ENCODE data around the gene TICRR.

The TICRR gene

DNA sequence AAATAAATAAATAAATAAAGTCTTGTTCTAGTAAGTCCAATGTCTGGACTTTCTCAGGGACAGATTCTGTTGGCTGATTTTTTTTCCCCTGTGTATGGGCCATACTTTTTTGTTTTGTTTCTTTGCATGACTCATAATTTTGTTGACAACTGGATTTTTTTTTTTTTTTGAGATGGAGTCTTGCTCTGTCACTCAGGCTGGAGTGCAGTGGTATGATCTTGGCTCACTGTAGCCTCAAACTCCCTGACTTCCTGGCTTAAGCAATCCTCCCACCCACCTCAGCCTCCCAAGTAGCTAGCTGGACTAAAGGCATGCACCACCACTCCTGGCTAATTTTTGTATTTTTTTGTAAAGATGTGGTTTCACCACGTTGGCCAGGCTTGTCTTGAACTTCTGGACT lies 38.9 kb downstream of the TICRR start:
- Histone ChIP-seq H3K27ac (peak overlapping the region in 1 of 11 experiments; percentile 11; a peak in 4 of 22 replicates), H3K4me1 (peaks cover 0 to 5% (median 0%) of the 10 kb centered on the region in 10 experiments; a peak in 3 of 20 replicates), H3K9ac (no peak overlapping the region), H3K36me3 (peaks cover 24 to 100% (median 99%) of the 10 kb centered on the region in 11 experiments; a peak in 21 of 22 replicates), H4K20me1 (peaks cover 0 to 9% (median 0%) of the 10 kb centered on the region in 11 experiments; a peak in 2 of 22 replicates), H3K9me3 (replicated peaks in 1 of 11) (peaks cover 17 to 31% (median 27%) of the 10 kb centered on the region in 11 experiments), H3K4me3 (no peak overlapping the region), H3K4me2 (0 out of 22 replicates have a peak overlapping the region, but pooled peaks of 1 of the 11 experiments have one; percentile 3), H3K27me3 (no peaks in the 10 kb centered on the region)
- TF ChIP-seq Cebpa-rat (IDR thresholded peaks at IDR 0.05): no peak

DNA sequence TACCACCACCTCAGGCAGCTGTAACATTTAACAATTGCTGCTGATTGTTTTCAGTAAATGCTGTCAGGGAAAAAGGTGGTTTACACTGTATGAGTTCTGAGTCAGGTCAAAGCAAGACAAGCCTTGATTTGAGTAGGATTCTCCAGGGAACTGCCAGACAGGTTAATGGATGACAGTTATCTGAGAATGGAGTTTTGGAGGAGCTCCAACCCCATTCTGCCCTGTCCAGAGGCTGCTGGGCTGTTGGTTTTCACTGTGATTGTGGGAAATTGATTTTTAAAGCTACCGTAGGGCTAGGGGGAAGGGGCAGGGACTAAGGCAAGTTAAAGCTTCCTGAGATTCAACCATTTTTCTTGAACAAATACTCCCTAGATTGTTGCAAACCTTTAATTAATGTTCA lies 39.9 kb downstream of the TICRR start:
- Histone ChIP-seq H3K4me2 (no peak overlapping the region), H3K36me3 (peaks cover 28 to 100% (median 99%) of the 10 kb centered on the region in 11 experiments; a peak in 21 of 22 replicates), H3K4me1 (peaks cover 0 to 5% (median 0%) of the 10 kb centered on the region in 10 experiments; a peak in 3 of 20 replicates), H3K27me3 (no peaks in the 10 kb centered on the region), H3K4me3 (no peak overlapping the region), H4K20me1 (peaks cover 0 to 9% (median 0%) of the 10 kb centered on the region in 11 experiments; a peak in 3 of 22 replicates), H3K9ac (no peak overlapping the region), H3K27ac (no peak overlapping the region; a peak in 1 of 22 replicates), H3K9me3 (replicated peaks in 1 of 11) (peaks cover 17 to 31% (median 27%) of the 10 kb centered on the region in 11 experiments)
- no peak for TF ChIP-seq Cebpa-rat (IDR thresholded peaks at IDR 0.05)

DNA sequence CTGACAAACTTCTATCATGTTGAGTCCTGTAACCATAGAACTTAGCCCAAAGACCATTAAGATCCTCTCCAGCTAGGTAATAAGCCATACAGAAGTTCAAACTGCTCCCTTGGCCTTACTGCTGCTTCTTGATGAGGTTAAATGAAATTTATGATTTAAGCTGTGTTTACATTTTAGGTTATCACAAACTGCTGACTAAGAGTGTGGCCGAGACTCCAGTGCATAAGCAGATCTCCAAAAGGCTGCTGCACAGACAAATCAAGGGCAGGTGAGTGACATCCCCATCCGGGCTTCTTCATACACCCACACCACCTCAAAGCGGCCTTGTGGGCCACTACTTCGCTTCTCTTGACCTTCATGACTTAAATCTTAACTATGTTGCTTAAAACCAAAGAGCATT lies 41.0 kb downstream of the TICRR start:
- Histone ChIP-seq H3K9me3 (replicated peaks in 1 of 11) (peaks cover 17 to 24% (median 22%) of the 10 kb centered on the region in 11 experiments), H3K4me3 (no peak overlapping the region), H3K27me3 (no peaks in the 10 kb centered on the region), H3K9ac (no peak overlapping the region), H3K27ac (no peak overlapping the region), H4K20me1 (peaks cover 0 to 9% (median 0%) of the 10 kb centered on the region in 11 experiments; a peak in 3 of 22 replicates), H3K36me3 (peaks cover 26 to 100% (median 99%) of the 10 kb centered on the region in 11 experiments; a peak in 21 of 22 replicates), H3K4me1 (peaks cover 0 to 5% (median 0%) of the 10 kb centered on the region in 10 experiments; a peak in 3 of 20 replicates), H3K4me2 (no peak overlapping the region)
- no peak for TF ChIP-seq Cebpa-rat (IDR thresholded peaks at IDR 0.05)

DNA sequence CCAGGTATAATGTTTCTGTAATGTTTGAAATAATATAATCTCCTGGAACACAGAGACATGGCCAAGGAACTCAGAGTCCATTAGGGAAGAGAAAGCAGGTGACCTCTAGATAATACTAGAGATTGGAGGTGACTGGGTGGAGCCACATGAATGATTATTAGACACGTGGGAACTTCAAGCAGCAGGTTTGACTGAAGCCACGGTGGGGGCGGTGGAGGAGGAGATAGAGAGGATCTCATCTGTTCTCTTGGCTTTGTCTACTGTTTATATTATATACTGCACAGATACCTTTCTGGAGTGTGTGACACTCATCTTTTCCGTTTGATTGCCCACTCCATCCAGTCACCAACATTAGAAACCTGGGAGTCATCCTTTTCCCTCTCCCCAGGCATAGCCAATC lies 46.3 kb downstream of the TICRR start:
- no peak overlapping the region for H3K9ac ChIP-seq
- H3K4me2 ChIP-seq: no peak overlapping the region
- peaks cover 0 to under 1% (median 0%) of the 10 kb centered on the region in 10 experiments; a peak in 1 of 20 replicates for H3K4me1 ChIP-seq

DNA sequence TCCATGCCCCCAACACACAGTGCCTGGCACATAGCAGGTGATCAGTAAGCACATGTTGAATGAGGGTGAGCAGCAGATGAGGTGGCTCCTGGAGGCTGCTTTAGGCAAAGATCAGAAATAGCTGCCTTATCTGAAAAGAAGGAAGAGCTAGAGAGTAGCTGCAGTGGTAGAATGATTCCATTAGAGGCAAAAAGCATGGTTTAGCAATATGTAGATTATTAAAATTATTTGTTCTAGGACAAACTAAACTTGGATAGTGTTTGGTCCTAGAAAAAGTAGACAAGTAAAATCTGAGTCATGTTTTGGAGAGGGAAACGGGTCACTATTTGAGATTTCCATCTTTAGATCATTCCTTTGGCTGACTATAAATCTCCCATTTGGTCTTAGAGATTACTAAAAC lies 47.9 kb downstream of the TICRR start:
- 0 out of 22 replicates have a peak, but pooled peaks cover 0 to under 1% (median 0%) of the 10 kb centered on the region in 11 experiments for H3K9me3 ChIP-seq (replicated peaks in 1 of 11)
- H3K4me3 ChIP-seq: no peak overlapping the region
- no peak for TF ChIP-seq Cebpa-rat (IDR thresholded peaks at IDR 0.05)
- peaks cover 44 to 100% (median 100%) of the 10 kb centered on the region in 11 experiments for H3K36me3 ChIP-seq
- no peak overlapping the region for H3K4me2 ChIP-seq
- peaks cover 0 to 43% (median 17%) of the 10 kb centered on the region in 11 experiments; a peak in 9 of 22 replicates for H4K20me1 ChIP-seq
- peaks cover 0 to 17% (median 5%) of the 10 kb centered on the region in 10 experiments; a peak in 12 of 20 replicates for H3K4me1 ChIP-seq
- H3K27me3 ChIP-seq: no peaks in the 10 kb centered on the region
- H3K27ac ChIP-seq: no peak overlapping the region
- H3K9ac ChIP-seq: no peak overlapping the region

More for the DNA sequence above, 46.3 kb downstream of the TICRR start:
- peaks cover 37 to 100% (median 100%) of the 10 kb centered on the region in 11 experiments for H3K36me3 ChIP-seq
- no peaks in the 10 kb centered on the region for H3K27me3 ChIP-seq
- H3K27ac ChIP-seq: no peak overlapping the region
- peaks cover 0 to 35% (median 11%) of the 10 kb centered on the region in 11 experiments; a peak in 8 of 22 replicates for H4K20me1 ChIP-seq
- no peak for TF ChIP-seq Cebpa-rat (IDR thresholded peaks at IDR 0.05)
- H3K4me3 ChIP-seq: no peak overlapping the region
- no peaks in the 10 kb centered on the region for H3K9me3 ChIP-seq (replicated peaks in 1 of 11)

DNA sequence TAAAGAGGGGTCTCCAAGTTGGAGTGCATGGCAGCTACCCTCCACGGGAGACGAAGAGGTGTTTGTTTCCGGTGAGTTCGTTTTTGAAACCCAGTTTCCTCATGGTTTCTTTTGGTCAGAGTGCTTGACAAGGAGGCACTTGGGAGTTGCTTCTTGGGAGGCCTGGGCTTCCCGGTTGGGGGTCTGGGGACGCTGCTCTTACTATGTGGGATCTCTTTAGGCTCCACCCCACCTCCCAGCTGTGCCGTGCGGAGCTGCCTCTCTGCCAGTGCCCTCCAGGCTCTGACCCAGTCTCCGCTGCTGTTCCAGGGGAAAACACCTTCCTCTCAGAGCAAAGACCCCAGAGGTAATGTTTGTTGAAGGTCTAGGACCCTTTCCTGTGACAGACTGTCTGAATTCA lies 50.4 kb downstream of the TICRR start:
- H3K36me3 ChIP-seq: peaks cover 59 to 98% (median 97%) of the 10 kb centered on the region in 11 experiments
- H3K27ac ChIP-seq: no peak overlapping the region
- H3K4me1 ChIP-seq: peaks cover 0 to 24% (median 11%) of the 10 kb centered on the region in 10 experiments; a peak in 13 of 20 replicates
- H3K4me2 ChIP-seq: no peak overlapping the region
- no peaks in the 10 kb centered on the region for H3K27me3 ChIP-seq
- H3K4me3 ChIP-seq: no peak overlapping the region
- no peak overlapping the region for H3K9ac ChIP-seq
- TF ChIP-seq Cebpa-rat (IDR thresholded peaks at IDR 0.05): no peak
- H3K9me3 ChIP-seq (replicated peaks in 1 of 11): peaks cover 0 to 15% (median 0%) of the 10 kb centered on the region in 11 experiments; a peak in 4 of 22 replicates
- H4K20me1 ChIP-seq: peaks cover 0 to 43% (median 17%) of the 10 kb centered on the region in 11 experiments; a peak in 9 of 22 replicates

DNA sequence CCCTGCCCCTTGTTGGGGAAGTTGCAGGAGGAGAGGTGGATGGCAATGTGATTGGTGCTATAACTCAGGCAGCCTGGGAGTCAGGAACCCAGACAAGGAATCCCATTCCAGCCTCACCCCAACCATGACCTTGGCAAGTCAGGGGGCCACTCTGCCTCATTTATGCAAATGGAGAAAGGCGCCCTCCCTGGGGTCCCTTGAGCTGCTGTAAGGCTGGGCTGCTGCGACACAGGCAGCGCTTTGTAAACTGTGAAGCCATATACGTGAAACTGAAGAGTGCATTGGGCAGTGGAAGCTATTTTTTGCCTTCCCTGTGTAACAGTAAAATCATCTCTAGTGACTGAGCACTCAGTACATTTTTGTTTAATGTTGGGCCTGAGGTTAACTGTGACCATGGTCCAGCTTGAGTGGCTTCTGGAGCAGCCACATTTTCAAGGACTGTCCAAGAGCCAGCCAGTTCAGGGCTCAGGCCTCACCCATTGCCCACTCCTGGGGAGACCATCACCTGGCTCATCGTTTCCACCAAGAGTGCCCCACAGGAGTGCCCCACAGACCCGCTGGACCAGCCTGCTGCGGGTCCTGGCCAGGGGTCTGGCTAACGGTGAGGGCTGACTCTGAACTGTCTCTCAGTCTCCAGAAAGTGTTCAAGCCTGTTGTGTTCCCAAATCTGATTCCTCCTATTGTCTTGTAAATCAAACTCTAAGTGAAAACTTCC lies 52.1 kb downstream of the TICRR start:
- H3K36me3 ChIP-seq: peaks cover 76 to 98% (median 97%) of the 10 kb centered on the region in 11 experiments
- H3K27me3 ChIP-seq: no peaks in the 10 kb centered on the region
- no peak overlapping the region for H3K9ac ChIP-seq
- peaks cover 0 to 32% (median 12%) of the 10 kb centered on the region in 11 experiments; a peak in 18 of 22 replicates for H3K9me3 ChIP-seq (replicated peaks in 1 of 11)
- peak overlapping the region in 2 of 11 experiments; percentile 22 to 42; a peak in 1 of 22 replicates for H3K4me2 ChIP-seq
- peaks cover 0 to 24% (median 11%) of the 10 kb centered on the region in 10 experiments; a peak in 13 of 20 replicates for H3K4me1 ChIP-seq
- no peak for TF ChIP-seq Cebpa-rat (IDR thresholded peaks at IDR 0.05)
- no peak overlapping the region for H3K27ac ChIP-seq
- H4K20me1 ChIP-seq: peaks cover 0 to 43% (median 17%) of the 10 kb centered on the region in 11 experiments; a peak in 9 of 22 replicates
- no peak overlapping the region for H3K4me3 ChIP-seq

DNA sequence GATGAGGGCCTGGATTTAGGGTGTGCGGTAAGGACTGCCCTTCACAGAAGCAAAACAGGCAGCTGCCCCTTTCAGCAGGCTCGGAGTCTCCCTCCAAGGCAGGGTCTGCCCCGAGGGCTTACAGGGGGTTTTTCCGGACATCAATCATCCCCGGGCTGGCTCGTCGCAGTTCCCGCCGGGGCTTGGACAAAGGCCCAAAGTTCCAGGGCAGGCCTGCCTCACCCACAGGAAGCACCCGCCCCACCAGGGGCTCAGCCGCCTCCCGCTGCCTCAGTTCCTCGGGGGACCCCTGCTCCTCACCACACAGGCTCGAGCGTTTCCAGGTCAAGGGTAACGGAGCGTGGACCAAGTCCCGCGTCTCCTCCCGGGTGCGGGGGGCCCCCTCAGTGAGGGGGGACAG lies 53.0 kb downstream of the TICRR start:
- H3K27me3 ChIP-seq: no peaks in the 10 kb centered on the region
- TF ChIP-seq Cebpa-rat (IDR thresholded peaks at IDR 0.05): no peak
- peak overlapping the region in 3 of 11 experiments; percentile 22 to 33 (median 23); a peak in 2 of 22 replicates for H3K9ac ChIP-seq
- H3K4me2 ChIP-seq: peak overlapping the region in 7 of 11 experiments; percentile 7 to 48 (median 26); a peak in 8 of 22 replicates
- H3K36me3 ChIP-seq: peaks cover 79 to 98% (median 97%) of the 10 kb centered on the region in 11 experiments
- peaks cover 0 to 24% (median 11%) of the 10 kb centered on the region in 10 experiments; a peak in 13 of 20 replicates for H3K4me1 ChIP-seq
- H3K9me3 ChIP-seq (replicated peaks in 1 of 11): peaks cover 5 to 41% (median 21%) of the 10 kb centered on the region in 11 experiments; a peak in 21 of 22 replicates
- H3K4me3 ChIP-seq: no peak overlapping the region
- peak overlapping the region in 6 of 11 experiments; percentile 10 to 43 (median 36); a peak in 7 of 22 replicates for H3K27ac ChIP-seq
- H4K20me1 ChIP-seq: peaks cover 0 to 43% (median 17%) of the 10 kb centered on the region in 11 experiments; a peak in 9 of 22 replicates

Measured in BLaER1 treated with 17β-estradiol and CSF1 and Interleukin-3, amounts not matched to agents 10 nM and 100 nM (cell line).